GM12873 (cell line): ENCODE measurements around the gene FHL5.

Experiments
- TF ChIP-seq, protein P1 (sequence below): IDR thresholded peaks from 2 replicates; pipeline ENCODE4 v1.5.1; 2012; ENCODE audit warnings: low read depth, mild to moderate bottlenecking, moderate library complexity, low read length, control low read depth; ENCODE audit not compliant: insufficient read depth; ENCODE audit errors: missing control alignments

FHL5 gene

DNA sequence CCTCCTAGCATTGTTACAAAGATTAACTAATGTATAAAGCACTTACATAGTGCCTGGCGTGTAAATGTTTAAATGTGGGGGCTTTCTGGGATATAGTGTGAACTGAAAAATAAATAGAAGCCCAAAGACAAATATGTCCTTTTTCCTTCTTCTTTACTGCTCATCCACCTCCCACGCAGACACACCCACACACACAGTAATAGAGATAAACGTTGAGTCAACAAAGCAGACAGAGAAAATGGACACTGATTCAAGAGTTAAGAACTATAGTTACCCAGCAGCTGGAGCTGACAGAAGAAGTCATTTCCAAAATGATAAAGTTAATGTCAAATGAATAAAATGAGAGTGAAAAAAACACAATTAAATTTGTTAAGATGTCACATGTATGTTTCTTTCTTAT, 68.3 kb downstream of the FHL5 start:
- TF ChIP-seq, protein P1, sequence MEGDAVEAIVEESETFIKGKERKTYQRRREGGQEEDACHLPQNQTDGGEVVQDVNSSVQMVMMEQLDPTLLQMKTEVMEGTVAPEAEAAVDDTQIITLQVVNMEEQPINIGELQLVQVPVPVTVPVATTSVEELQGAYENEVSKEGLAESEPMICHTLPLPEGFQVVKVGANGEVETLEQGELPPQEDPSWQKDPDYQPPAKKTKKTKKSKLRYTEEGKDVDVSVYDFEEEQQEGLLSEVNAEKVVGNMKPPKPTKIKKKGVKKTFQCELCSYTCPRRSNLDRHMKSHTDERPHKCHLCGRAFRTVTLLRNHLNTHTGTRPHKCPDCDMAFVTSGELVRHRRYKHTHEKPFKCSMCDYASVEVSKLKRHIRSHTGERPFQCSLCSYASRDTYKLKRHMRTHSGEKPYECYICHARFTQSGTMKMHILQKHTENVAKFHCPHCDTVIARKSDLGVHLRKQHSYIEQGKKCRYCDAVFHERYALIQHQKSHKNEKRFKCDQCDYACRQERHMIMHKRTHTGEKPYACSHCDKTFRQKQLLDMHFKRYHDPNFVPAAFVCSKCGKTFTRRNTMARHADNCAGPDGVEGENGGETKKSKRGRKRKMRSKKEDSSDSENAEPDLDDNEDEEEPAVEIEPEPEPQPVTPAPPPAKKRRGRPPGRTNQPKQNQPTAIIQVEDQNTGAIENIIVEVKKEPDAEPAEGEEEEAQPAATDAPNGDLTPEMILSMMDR = no peak

DNA sequence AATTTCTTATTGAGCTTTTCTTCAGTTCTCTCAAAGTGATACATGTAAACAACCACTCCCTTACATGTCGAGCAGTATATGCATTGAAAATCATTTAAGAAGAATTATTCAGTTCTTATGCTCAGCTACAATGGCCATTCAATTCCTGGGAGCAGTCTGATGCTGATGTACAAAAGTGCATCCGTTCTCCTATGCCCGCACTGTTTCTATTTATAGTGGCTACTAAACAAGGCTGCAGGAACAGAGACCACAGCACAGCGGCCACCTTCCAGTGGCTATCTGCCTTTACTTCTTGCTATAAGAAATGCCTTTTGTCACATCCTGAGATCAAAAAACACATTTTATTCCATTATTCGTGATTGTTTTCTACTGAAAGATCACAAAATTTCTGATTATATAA, 82.2 kb downstream of the FHL5 start:
- TF ChIP-seq, protein P1 = no peak

DNA sequence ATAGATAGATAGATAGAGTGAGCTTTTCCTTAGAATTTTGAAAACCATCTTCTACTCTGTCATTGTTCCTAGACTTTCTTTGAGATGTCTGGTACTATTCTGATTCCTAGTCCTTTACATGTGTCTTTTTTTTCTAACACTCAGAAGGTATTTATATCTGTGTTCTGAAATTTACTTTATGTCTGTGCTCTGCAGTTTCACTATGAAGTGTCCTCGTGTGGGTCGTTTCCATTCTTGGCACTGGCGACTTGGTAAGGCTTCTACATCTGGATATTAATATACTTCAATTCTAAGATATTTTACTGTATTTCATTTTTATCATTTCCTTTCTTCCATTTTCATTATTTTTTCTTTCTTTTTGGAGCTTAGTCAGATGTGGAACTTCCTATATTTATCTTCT, 87.0 kb downstream of the FHL5 start:
- TF ChIP-seq, protein P1 = no peak

DNA sequence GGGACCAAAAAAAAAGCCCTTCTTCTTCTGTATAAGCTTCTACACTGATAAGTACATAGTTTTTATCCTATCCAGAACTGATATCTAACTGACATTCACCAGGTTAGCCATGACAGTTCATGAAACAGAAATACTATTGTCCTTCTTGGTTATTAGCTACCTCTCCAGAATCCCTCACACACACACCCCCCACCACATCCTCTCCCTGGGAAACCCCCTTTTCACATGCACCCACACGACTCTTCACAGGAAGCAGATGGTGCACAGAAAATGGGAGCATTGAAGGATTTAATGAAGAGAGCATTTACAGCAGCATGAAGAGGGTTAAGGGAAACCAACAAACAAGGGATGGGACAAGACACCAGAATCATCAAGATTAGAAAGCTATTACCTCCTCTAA, 88.9 kb downstream of the FHL5 start:
- TF ChIP-seq, protein P1 = no peak

DNA sequence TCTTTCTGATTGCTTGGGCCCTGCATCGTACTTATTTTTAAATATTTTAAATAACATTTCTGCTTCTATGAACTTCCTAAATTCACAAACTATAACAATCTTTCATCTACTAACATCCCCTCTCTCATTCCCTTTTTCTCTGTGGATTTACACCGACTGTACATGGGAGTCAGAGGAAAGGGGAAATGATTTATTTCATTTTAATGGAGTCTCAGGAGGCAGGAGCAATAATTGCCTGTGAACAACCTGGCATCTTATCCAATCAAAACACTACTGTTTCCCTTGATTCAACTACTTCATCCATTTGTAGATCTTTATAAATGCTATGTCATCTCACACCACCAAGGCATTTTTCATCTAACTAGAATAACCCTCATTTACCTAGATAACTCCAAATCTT, 89.6 kb downstream of the FHL5 start:
- TF ChIP-seq, protein P1 = no peak

DNA sequence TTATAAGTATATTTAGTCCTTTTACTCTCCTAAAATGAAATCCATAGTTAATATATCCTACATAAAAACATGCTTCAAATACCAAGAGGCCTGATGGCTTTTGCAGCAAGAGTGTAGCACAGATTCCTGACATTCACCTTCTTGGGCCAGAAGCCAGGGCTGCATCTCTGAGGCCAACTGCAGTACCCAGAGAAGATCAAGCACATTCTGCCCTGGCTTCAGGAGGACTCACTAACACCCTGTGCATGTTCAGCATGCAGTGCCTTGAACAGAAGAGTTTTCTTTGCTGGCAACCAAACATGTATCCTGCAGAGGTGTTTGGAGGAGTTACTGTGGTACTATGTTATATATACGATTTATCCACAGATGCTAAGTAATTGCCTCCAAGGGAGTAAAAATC, 90.3 kb downstream of the FHL5 start:
- TF ChIP-seq, protein P1 = no peak

DNA sequence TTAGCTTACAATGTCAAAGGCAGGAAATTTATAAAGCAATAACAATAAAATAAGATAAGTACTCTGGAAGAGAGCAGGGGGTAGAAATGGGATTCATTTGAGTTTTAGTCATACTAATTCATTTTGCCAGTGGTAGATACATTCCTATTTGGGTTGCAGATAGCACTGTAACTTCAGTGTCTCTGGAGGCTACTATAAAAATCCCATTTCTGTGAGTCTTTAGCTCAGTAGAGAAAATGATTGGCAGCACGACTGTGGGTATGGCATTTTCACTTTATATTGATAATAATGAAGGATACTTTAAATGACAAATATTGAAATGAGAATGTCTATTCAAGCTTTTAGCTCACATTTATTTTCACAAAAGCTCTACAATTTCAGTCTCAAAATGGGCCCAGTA, 93.6 kb downstream of the FHL5 start:
- TF ChIP-seq, protein P1 = no peak
